ENCODE measurements around the gene SOX11. TPM values are rescaled to one million over a fixed set of nuclear protein-coding genes. Genes with fewer than 3 reads are reported as not detected.

Gene SOX11
- polyA plus RNA-seq, 1 donor from 2014 or later: not detected

DNA sequence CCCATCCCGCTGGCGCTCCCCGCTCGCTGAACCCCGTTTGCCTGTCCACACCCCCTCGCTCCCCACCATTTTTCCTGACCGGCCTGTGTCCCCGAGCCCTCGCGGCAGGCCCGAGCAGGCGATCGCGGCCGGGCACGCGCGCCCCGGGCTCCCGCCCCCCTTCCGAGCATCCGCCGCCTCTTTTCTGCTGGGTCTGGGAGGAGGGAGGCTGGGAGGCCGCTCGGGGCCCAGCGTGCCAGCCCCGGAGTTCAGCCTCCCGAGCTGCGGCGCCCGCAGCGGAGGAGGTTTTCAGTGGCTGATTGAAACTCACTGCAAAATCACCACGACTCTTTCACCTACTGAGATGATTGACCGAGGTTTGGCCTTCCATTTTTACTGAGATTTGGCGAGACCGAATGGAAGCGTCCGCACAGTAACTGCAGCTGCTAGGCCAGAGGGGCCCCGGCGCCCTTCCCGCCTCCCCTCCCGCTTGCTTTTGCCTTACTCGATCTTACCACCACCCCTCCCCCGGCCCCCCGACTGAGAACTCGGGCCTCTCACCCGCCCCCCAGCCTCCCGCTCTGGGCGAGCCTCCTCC is 4.8 kb downstream of the SOX11 start:
- Mint-ChIP-seq H3K4me3 (peak overlapping the region in 3 of 4 donors; percentile 33 to 65 (median 59)), H3K27me3 (peaks cover 41% of the 10 kb centered on the region)

DNA sequence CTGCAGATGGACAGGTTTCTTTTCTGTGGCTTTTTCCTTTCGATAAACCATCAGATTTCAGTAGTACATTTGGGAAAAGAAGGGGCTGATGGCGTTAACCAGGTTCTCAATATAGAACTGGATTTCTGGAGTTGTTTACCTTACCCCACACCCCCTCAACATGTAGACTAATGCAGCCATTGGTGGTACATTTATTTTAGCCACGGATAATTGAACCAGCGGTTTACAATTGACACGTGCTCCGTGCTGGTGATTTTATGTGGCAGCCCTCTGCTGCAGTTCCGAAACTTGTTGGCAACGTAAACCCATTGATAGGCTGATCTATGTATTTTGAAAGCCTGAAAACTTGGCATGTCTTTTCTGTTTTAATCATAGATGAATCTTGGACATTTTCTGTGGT is 5.4 kb downstream of the SOX11 start:
- Mint-ChIP-seq H3K27me3 (peaks cover 39% of the 10 kb centered on the region), H3K4me3 (peak overlapping the region in 2 of 4 donors; percentile 2 to 59), H3K27ac (peak overlapping the region in 1 of 3 donors; percentile 59), H3K4me1 (peaks cover 3 to 9% (median 8%) of the 10 kb centered on the region in 3 donors), H3K36me3 (no peaks in the 10 kb centered on the region), H3K9me3 (peaks cover 0 to 8% (median 0%) of the 10 kb centered on the region in 3 donors)

More for the DNA sequence above, 4.8 kb downstream of the SOX11 start:
- Mint-ChIP-seq H3K27ac (no peak overlapping the region), H3K9me3 (peaks cover 0 to 8% (median 0%) of the 10 kb centered on the region in 3 donors), H3K4me1 (peaks cover 3 to 9% (median 8%) of the 10 kb centered on the region in 3 donors), H3K36me3 (no peaks in the 10 kb centered on the region)

DNA sequence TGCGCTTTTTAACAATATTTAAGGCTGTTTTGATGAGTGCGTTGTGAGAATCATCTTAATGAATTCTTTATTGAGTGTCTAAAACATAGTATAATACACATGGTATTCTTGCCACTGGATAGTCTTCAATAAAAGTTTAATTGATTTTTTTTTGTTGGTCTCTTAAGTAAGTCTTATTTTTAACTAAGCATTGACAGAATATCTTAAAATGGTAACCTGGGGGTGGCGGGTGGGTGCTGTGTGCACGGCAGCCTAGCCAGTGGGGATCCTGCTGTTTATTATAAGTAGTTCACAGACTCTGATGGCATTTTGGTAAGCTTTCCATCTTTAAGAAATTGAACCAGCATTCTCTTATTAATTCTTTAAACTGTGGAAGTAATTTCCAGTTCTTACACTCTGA is 6.0 kb downstream of the SOX11 start:
- Mint-ChIP-seq H3K36me3 (no peaks in the 10 kb centered on the region), H3K4me1 (peaks cover 3 to 9% (median 8%) of the 10 kb centered on the region in 3 donors), H3K27ac (peak overlapping the region in 1 of 3 donors; percentile 59), H3K9me3 (peaks cover 0 to 10% (median 2%) of the 10 kb centered on the region in 3 donors), H3K4me3 (no peak overlapping the region), H3K27me3 (peaks cover 40% of the 10 kb centered on the region)

DNA sequence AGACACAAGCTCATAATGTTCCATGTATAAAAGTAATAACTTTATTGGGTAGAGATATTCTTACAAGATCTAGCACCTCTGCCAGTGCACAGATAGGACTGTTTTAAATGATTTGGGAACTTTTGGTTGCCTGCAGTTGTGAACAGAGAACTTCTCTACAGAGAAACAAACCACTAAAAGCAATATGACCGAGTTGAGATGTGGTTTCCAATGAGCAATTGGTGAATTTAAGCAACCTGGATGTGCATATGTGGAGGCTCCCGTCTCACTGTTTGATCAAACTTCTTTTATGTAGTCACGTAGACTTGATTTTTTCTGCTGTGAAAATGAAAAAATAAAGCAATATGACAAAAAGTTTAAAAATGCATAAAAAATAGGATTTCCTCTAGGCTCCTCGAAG is 7.8 kb downstream of the SOX11 start:
- H3K9me3 Mint-ChIP-seq: peaks cover 0 to 6% (median 2%) of the 10 kb centered on the region in 3 donors
- H3K27ac Mint-ChIP-seq: no peak overlapping the region
- no peak overlapping the region for H3K4me3 Mint-ChIP-seq
- H3K4me1 Mint-ChIP-seq: peaks cover 0 to 8% (median 6%) of the 10 kb centered on the region in 3 donors
- H3K27me3 Mint-ChIP-seq: peaks cover 31% of the 10 kb centered on the region
- no peaks in the 10 kb centered on the region for H3K36me3 Mint-ChIP-seq

DNA sequence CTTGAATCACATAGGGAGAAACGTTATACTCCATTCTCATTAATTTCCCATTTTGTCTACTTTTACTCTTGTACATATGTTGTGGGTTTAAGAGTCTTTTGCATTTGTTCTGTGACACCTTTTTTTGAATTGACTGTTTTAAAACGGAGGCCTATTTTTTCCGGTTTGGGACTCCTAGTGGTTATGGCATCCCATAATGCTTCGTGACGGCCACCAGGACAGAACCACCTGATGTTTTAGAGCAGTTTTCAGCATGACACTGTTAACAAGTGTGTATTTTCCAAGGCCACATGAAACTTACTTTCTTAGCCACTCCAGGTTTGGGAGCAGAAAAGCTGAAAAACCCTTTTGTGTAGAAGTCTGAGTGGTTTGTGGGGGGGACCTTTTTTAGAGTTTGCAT is 8.4 kb downstream of the SOX11 start:
- Mint-ChIP-seq H3K4me1 (peaks cover 0 to 3% (median 2%) of the 10 kb centered on the region in 3 donors), H3K9me3 (peaks cover 0 to 6% (median 2%) of the 10 kb centered on the region in 3 donors), H3K27me3 (peaks cover 26% of the 10 kb centered on the region), H3K36me3 (no peaks in the 10 kb centered on the region), H3K27ac (no peak overlapping the region), H3K4me3 (no peak overlapping the region)

DNA sequence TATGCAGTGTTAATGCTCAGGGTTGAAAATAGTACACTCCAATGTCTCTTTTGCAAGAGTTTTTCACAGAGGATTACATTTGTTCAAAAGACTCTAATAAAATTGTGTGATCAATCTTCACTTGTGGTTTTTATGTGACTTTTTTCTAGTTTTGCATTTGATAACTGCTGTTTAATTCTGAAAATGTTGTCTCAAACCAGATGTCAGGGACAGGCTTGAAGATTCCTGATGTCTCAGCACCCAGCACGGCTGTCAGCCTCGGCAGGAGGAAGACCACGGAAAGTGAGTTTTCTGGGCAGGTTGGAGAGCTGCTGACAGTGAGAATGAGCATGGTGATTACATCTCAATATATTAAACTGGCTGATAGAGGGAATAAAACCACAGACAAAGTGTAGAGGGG is 9.1 kb downstream of the SOX11 start:
- no peak overlapping the region for H3K4me3 Mint-ChIP-seq
- H3K4me1 Mint-ChIP-seq: peaks cover 0 to 3% (median 0%) of the 10 kb centered on the region in 3 donors
- peaks cover 0 to 4% (median 2%) of the 10 kb centered on the region in 3 donors for H3K9me3 Mint-ChIP-seq
- H3K36me3 Mint-ChIP-seq: no peaks in the 10 kb centered on the region
- H3K27ac Mint-ChIP-seq: no peak overlapping the region
- H3K27me3 Mint-ChIP-seq: peaks cover 23% of the 10 kb centered on the region

DNA sequence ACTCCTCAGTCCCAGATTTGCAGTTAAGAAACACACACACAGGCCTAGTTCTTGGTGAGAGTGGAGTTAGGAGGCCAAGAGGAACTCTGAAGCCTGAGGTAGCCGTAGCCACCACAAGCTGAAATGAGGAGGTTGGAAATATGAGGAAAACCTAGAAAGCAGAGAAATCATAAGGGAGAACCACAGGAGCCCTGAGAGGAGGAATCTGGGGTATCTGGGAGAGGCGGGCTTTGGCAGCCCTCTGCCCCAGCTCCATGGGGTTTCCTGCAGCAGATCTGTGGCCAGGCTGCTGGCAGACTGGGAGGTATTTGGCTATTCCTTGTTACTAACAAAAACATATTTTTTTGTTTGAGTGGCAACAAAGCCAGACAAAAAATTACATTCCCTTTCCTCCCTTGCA is 11.0 kb downstream of the SOX11 start:
- H3K36me3 Mint-ChIP-seq: no peaks in the 10 kb centered on the region
- peaks cover 20% of the 10 kb centered on the region for H3K27me3 Mint-ChIP-seq
- peaks cover 0 to 4% (median 2%) of the 10 kb centered on the region in 3 donors for H3K9me3 Mint-ChIP-seq
- H3K27ac Mint-ChIP-seq: no peak overlapping the region
- H3K4me3 Mint-ChIP-seq: no peak overlapping the region
- no peaks in the 10 kb centered on the region for H3K4me1 Mint-ChIP-seq

DNA sequence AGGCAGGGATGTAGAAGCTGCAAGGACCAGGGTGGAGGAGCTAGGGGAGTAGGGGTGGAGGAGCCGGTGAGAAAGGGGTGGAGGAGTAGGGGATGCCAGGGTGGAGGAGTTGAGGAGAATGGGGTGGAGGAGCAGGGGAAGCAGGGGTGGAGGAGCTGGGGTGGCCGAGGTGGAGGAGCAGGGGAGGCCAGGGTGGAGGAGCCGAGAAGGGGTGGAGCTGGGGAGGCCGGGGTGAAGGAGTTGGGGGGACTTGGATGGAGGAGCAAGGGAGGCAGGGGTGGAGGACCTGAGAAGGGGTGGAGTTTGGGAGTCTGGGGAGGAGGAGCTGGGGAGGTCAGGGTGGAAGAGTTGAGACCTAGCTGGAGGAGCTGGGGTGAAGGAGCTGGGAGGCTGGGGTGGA is 13.3 kb downstream of the SOX11 start:
- no peak overlapping the region for H3K27ac Mint-ChIP-seq
- H3K4me3 Mint-ChIP-seq: no peak overlapping the region
- peaks cover 10% of the 10 kb centered on the region for H3K27me3 Mint-ChIP-seq
- peaks cover 1 to 6% (median 2%) of the 10 kb centered on the region in 3 donors for H3K9me3 Mint-ChIP-seq
- H3K4me1 Mint-ChIP-seq: no peaks in the 10 kb centered on the region
- H3K36me3 Mint-ChIP-seq: no peaks in the 10 kb centered on the region

DNA sequence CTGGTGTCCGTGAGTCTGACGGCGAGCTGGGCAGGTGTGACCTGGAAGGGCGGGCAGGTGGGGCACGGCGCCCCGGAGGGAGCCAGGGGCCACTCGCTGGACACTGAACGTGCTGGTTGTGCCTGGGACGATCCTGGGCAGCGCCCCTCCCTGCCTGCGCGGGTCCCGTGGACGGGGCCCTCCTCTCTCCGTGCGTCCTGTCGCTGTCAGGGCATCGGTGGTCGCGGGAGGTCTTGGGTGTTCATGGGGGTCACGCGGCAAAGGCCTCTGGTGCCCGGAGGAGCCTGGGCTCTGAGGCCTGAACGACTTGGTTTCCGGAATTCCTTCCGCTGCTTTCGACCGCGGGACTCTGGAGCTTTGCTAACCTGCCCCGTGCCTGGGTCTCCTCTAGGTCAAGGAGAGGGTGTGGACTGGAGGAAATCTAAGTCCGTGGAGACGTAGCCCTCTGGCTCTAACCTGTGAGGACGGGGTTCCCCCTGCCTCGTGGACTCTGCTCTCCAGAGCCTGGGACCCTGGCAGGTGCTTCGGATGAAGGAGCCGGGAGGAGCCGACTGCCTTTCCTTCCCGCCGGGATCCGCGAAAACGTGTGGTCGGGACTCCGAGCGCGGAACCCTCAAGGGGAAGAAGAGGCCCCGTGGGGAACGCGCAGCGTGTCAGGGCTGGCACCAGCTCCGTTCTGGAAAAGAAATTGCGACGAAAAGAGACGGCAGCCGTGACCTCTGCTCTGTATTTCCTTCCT is 14.7 kb downstream of the SOX11 start:
- Mint-ChIP-seq H3K36me3 (no peaks in the 10 kb centered on the region), H3K27ac (no peak overlapping the region), H3K4me1 (no peaks in the 10 kb centered on the region), H3K9me3 (peaks cover 1 to 6% (median 5%) of the 10 kb centered on the region in 3 donors), H3K4me3 (no peak overlapping the region), H3K27me3 (peaks cover 3% of the 10 kb centered on the region)

DNA sequence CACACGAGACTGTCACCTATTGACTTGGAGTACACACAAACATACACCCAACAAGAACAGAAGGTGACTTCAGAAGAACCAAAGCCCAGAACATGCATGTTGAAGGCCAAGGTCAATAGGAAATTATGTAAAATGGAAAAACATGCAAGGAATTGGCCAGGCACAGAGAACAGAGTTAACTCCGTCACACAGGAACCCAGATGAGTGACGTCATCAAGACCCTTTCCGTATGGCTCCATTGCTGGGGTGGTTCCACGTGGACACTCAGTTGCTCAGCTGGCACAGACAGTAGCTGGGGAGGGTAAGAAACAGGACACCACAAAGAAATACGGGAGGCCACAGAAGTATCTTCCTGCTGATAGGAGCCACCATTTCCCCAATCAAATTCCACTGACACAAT is 18.4 kb downstream of the SOX11 start:
- Mint-ChIP-seq H3K27ac (no peak overlapping the region), H3K36me3 (no peaks in the 10 kb centered on the region), H3K4me1 (no peaks in the 10 kb centered on the region), H3K4me3 (no peak overlapping the region), H3K27me3 (no peaks in the 10 kb centered on the region), H3K9me3 (peaks cover 0 to 9% (median 3%) of the 10 kb centered on the region in 3 donors)

DNA sequence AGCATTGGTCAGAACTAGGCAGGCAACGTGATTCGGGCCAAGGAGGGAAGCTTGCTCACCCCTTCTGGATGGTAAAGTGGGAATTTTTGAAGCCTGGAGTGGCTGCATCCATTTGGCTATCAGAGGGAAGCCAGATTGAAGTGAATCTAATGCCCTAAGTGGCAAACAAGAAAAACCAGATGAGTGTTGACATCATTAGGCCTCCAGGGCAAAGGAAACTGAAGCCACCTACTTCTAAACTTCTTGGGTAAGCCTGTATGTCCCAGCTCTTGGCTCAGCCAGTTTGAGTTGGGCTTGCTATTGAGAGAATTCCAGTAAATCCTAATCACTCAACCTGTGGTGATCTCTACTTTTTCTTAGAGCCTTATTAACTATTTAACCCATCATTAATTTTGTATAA is 20.9 kb downstream of the SOX11 start:
- no peak overlapping the region for H3K4me3 Mint-ChIP-seq
- H3K4me1 Mint-ChIP-seq: no peaks in the 10 kb centered on the region
- H3K27me3 Mint-ChIP-seq: no peaks in the 10 kb centered on the region
- H3K27ac Mint-ChIP-seq: no peak overlapping the region
- H3K36me3 Mint-ChIP-seq: no peaks in the 10 kb centered on the region
- H3K9me3 Mint-ChIP-seq: peaks cover 0 to 9% (median 3%) of the 10 kb centered on the region in 3 donors

DNA sequence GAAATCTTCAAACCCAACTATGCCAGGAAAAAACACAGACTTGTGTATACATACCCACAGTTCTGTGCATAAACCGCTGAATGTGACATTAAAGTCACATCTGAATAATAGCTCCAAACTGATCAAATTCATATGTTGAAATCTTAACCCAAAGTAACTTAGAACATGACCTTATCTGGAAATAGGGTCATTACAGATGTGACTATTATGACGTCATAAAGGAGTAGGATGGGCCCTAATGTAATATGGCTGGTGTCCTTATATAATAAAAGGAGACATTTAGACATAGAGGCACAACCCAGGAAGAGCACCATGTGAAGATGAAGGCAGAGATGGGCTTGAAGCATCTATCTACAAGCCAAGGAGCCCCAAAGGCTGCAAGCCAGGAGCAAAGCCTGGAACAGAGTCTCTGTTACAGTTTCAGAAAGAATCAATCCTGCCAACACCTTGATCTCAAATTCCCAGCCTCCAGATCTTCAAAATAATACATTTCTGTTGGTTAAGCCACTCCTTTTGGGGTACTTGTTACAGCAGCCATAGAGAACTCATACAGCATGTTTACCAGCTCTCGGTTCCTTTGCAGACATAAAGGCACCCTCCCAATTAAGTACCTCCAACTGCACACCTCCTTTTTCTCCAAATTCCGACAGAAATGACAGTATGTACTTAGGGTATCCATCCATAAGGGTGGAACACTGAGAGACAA is 27.6 kb downstream of the SOX11 start:
- H3K27ac Mint-ChIP-seq: no peak overlapping the region
- H3K4me3 Mint-ChIP-seq: no peak overlapping the region
- peaks cover 4% of the 10 kb centered on the region for H3K36me3 Mint-ChIP-seq
- peaks cover 2 to 13% (median 3%) of the 10 kb centered on the region in 3 donors for H3K9me3 Mint-ChIP-seq
- peaks cover 0 to 2% (median 0%) of the 10 kb centered on the region in 3 donors for H3K4me1 Mint-ChIP-seq
- H3K27me3 Mint-ChIP-seq: no peaks in the 10 kb centered on the region

DNA sequence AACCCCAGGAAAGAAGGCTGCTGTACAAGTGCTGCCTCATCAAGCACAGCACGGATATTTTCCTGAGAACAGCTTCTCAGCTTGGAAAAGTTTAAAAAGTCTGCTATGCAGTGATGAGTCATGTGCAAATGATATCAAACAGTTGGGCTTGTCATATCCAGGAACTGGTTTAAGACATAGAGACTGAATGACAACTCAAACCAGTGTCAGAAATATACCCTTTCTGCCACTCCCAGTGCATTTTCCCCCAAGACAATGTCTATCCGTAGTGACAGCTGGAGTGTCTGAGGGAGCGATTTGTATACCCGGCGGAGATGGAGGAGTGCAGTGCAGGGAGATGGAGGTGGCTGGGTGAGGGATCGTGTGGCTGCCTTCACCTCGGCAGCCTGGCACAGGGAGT is 28.2 kb downstream of the SOX11 start:
- H3K9me3 Mint-ChIP-seq: peaks cover 2 to 13% (median 3%) of the 10 kb centered on the region in 3 donors
- no peak overlapping the region for H3K4me3 Mint-ChIP-seq
- peaks cover 0 to 2% (median 0%) of the 10 kb centered on the region in 3 donors for H3K4me1 Mint-ChIP-seq
- H3K27ac Mint-ChIP-seq: no peak overlapping the region
- no peaks in the 10 kb centered on the region for H3K27me3 Mint-ChIP-seq
- H3K36me3 Mint-ChIP-seq: peaks cover 4% of the 10 kb centered on the region

DNA sequence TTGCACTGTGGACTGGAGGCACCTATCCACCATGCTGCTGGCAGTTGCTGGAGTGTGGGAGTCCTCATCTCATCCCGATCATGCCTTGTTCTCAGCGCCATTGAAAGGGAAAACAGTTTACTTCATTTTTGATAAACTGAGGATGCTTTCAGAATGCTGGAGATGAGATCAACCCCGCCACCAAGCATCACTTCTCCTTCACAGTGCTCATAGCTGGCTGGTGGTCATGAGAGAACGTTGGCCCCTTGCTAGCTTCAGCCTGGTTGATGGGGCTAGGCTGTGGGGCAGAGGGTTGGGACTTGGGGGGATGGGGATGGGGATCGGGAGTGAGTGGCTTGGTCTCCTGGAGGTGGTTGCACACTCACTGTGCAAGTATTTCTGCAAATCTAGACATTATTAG is 30.1 kb downstream of the SOX11 start:
- peaks cover 0 to 2% (median 0%) of the 10 kb centered on the region in 3 donors for H3K4me1 Mint-ChIP-seq
- peaks cover 2 to 13% (median 3%) of the 10 kb centered on the region in 3 donors for H3K9me3 Mint-ChIP-seq
- H3K4me3 Mint-ChIP-seq: no peak overlapping the region
- H3K27ac Mint-ChIP-seq: no peak overlapping the region
- peaks cover 3% of the 10 kb centered on the region for H3K27me3 Mint-ChIP-seq
- H3K36me3 Mint-ChIP-seq: peaks cover 4% of the 10 kb centered on the region

Data from IgD-negative memory B cell (primary cell).